ENCODE data around the gene PMPCA. TPM values are rescaled to one million over a fixed set of nuclear protein-coding genes. Genes with fewer than 3 reads are reported as not detected.

The PMPCA gene
- total RNA-seq, 4 donors from 2014 or later: 29.2 to 64.4 (median 33.6) TPM

DNA sequence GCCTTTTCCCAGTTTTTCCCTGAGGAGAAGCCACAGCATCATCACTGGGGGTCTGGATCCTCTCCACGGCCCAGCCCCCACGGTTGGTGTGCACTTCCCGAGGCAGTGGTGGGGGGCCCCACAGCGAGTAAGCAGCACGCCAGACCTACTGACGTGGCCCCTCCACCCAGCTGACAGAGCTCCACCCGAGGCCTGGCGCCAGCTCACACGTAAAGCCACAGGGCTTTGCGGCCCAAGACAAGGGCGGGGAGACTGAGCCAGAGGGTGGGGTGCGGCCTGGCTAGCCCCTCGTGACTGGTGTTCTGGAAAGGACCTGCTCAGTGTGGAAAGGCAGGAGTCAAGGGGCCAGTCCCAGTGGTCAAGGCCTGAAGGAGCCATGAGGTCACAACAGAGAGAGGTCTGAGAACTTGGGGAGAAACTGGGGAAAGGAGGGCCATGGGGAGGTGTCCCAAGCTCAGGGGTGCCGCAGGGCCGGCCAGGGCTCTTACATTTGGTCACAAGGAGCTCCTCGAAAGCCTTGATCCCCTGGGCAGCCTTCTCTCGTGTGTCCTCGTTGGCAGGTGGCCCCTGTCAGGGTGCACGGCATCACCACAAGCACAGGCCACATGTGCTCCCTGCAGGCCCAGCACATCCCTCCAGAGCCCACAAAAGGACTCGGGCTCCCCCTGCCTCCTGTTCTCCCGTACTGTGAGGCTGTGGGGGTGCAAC, 16.0 kb upstream of the PMPCA start:
- DNase-seq (ENCODE audit: low spot score): no peak
- no peak for ATAC-seq (ENCODE audit: low FRiP score)
- TF ChIP-seq CTCF (IDR thresholded peaks at IDR 0.05): no peak

DNA sequence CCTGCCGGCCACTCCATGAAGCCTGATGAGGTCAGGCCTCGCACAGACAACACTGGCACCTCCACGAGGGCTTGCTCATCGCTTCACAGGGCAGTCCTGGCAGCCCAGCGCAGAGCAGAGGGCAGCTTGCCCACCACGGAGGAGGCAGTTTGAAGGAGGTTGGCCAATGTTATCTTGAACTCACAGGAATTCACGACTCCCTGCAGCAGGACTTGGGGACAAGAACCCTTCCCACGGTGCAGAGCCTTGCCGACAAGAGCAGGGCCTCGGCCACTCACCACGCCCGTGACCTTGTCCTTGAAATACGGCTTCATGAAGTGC, 15.5 kb upstream of the PMPCA start:
- ATAC-seq (ENCODE audit: low FRiP score): no peak
- no peak for TF ChIP-seq CTCF (IDR thresholded peaks at IDR 0.05)
- no peak for DNase-seq (ENCODE audit: low spot score)

- ATAC-seq (ENCODE audit: low FRiP score) (no peak), DNase-seq (ENCODE audit: low spot score) (no peak)
- TF ChIP-seq CTCF (IDR thresholded peaks at IDR 0.05): no peak
These were observed 14.9 kb upstream of the PMPCA start for GRCh38 chr9:136395345-136396218.

DNA sequence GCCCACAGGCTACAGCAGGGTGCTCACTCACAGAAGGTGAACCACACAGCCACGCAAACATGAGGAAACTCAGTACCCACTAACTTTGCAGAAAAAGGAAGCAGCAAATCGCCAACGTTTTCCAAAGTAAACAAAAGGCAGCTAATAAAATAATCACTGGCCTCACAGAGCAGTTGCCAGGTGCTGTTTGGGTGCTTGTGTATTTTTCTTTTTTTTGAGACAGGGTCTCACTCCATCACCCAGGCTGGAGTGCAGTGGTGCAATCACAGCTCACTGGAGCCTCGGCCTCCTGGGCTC, 14.3 kb upstream of the PMPCA start:
- ATAC-seq (ENCODE audit: low FRiP score) (no peak), DNase-seq (ENCODE audit: low spot score) (no peak)
- TF ChIP-seq CTCF (IDR thresholded peaks at IDR 0.05): no peak

DNA sequence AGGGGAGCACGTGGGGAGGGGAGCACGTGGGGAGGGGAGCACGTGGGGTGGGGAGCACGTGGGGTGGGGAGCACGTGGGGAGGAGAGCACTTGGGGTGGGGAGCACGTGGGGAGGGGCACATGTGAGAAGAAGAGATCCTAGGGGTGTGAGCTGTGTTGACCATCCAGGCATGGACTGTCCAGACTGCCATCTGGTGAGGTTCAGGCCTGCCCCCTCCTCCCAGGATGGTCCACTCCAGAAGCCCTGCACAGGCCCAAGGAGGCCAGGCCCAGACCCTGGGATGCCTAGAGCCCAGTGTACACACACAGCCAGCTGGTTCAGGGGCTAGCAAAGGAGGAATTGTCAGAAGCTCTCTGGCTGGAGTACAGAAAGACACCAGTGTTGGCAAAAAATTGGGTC, 12.8 kb upstream of the PMPCA start:
- TF ChIP-seq CTCF (IDR thresholded peaks at IDR 0.05): no peak
- ATAC-seq (ENCODE audit: low FRiP score): no peak
- DNase-seq (ENCODE audit: low spot score): no peak

DNA sequence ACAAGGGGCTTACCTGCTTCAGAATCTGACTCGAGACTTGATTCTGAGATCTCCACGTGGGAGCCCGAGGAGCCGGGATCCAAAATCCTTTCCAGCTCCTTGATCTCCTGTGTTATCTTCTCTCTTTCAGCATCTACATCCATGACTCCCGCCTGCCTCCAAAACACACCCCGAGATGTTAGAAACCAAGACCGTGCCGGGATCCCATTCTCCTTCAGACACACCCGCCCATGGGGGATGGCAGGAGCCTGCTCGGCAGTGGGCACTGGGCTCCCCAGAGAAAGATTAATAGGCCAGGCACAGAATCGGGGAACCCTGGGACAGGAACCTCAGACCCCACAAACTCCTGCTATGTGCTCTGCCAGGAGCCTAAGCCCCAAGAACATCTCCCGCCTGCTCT, 12.2 kb upstream of the PMPCA start:
- ATAC-seq (ENCODE audit: low FRiP score): no peak
- no peak for TF ChIP-seq CTCF (IDR thresholded peaks at IDR 0.05)
- no peak for DNase-seq (ENCODE audit: low spot score)
